ENCODE measurements around the gene LIPA. TPM values are rescaled to one million over a fixed set of nuclear protein-coding genes. Genes with fewer than 3 reads are reported as not detected.

Gene LIPA
- total and polyA plus RNA-seq, 8 donors: 4.7 to 52.6 (median 17.6) TPM

DNA sequence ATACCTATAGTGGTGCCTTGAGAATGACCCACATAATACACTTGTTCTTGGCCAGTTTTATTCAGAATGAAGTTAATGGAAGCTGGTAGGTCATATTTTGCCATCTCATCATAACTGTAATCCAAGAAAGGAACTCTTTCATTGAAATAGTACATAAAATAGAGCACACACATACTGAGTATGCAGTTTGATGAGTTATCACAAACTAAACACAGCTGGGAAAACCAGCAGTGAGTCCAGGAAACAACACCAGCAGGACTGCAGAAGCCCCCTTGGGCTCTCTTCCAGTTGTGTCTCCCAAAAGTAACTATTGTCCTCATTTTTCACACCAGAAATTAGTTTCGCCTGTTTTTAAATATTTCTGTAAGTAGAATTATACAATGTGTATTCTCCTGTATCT lies 24.7 kb downstream of the LIPA start:
- ATAC-seq (no peak), FAIRE-seq (no peak), DNase-seq (no peak)
- 92 to 98% methylated on average over 1 of the region's 1 CpG for whole genome bisulfite sequencing, 2 donors
- no peak overlapping the region for H3K27ac ChIP-seq
- no peaks in the 10 kb centered on the region for H3K4me1 ChIP-seq
- intact Hi-C loops (cut with DNase I): no loop called here
- no peaks in the 10 kb centered on the region for H3K9me3 ChIP-seq
- H3K36me3 ChIP-seq: no peaks in the 10 kb centered on the region
- no peaks in the 10 kb centered on the region for H3K27me3 ChIP-seq
- no peak for TF ChIP-seq CTCF (IDR thresholded peaks at IDR 0.05)
- no peak overlapping the region for H3K4me3 ChIP-seq

GRCh38 chr10:89224739-89225443 lies 26.7 kb downstream of the LIPA start:
- Histone ChIP-seq H3K4me1 (no peaks in the 10 kb centered on the region), H3K27ac (peak overlapping the region in 2 of 4 donors; percentile 13 to 52), H3K4me3 (peak overlapping the region in 1 of 4 donors; percentile 13), H3K36me3 (no peaks in the 10 kb centered on the region), H3K27me3 (no peaks in the 10 kb centered on the region), H3K9me3 (no peaks in the 10 kb centered on the region)
- FAIRE-seq: no peak
- WGBS, 2 donors: 48 to 60% methylated on average over 18 of the region's 18 CpGs
- peak in 3 of 4 donors; percentile 41 to 71 (median 69) for ATAC-seq
- no peak for TF ChIP-seq CTCF (IDR thresholded peaks at IDR 0.05)
- intact Hi-C loops (cut with DNase I): no loop called here
- peak in 1 of 6 donors; percentile 31 for DNase-seq

DNA sequence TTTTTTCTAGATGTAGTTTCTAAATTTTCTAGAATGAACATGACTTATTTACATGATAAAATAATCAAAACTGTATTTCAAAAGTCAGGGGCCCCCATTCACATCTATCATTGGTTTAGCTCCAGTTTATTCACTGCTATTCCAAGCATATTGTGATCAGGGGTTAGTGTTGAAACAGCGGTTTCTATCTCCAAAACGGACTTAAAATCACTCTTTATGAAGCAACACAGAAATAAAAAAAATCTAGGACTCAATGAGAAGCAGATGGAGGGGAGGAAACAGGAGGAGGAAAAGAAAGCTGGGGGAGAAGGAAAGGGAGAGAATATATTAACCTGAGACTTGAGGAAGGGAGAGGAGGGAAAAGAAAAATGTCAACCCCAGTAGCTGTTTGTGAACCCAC lies 29.7 kb downstream of the LIPA start:
- no peaks in the 10 kb centered on the region for H3K36me3 ChIP-seq
- no peak for FAIRE-seq
- no peak for DNase-seq
- H3K9me3 ChIP-seq: no peaks in the 10 kb centered on the region
- TF ChIP-seq CTCF (IDR thresholded peaks at IDR 0.05): no peak
- H3K4me3 ChIP-seq: no peak overlapping the region
- H3K4me1 ChIP-seq: peaks cover 0 to 10% (median 7%) of the 10 kb centered on the region in 3 donors
- no peak for ATAC-seq
- intact Hi-C loops (cut with DNase I): no loop called here
- no peak overlapping the region for H3K27ac ChIP-seq
- H3K27me3 ChIP-seq: no peaks in the 10 kb centered on the region
- WGBS, 2 donors: 60 to 68% methylated on average over 2 of the region's 2 CpGs

DNA sequence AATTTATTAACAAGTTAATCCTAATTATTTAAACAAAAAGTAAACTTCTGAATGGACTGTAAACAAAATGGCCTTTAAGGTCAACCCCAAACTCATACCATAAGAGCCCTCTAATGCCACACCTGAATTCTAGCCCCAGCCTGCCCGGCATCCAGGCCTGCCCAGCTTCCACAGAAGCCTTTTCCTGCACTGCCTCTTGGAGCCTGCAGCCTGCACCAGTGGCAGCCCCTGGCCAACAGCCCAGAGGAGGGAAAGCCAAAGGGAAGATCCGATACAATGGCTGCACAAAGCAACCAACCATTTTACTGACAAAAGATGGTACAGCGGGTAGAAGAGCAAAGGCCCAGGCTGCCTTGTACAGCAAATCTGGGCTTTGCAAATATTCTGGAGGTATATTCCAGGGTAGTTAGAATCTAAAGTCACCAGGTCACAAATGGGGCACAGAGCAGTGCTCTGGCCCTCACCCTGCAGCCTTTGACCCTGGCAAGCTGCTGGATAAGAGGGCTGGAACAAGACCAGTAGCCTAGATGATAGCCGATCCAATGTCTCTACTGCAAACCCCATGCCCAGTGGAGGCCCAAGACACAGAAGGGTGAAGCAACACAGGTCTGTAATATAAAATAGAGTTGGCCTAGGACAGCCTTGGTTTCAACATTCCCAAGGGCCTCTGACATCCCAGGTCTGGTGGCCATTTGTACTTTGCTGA lies 31.9 kb downstream of the LIPA start:
- intact Hi-C loops (cut with DNase I): no loop called here
- H3K36me3 ChIP-seq: no peaks in the 10 kb centered on the region
- H3K4me1 ChIP-seq: peaks cover 0 to 13% (median 7%) of the 10 kb centered on the region in 3 donors
- 85 to 88% methylated on average over 4 of the region's 4 CpGs for WGBS, 2 donors
- H3K27ac ChIP-seq: no peak overlapping the region
- no peaks in the 10 kb centered on the region for H3K27me3 ChIP-seq
- FAIRE-seq: no peak
- no peak overlapping the region for H3K4me3 ChIP-seq
- H3K9me3 ChIP-seq: no peaks in the 10 kb centered on the region
- no peak for TF ChIP-seq CTCF (IDR thresholded peaks at IDR 0.05)
- no peak for DNase-seq
- ATAC-seq: no peak
